Left ventricle myocardium inferior (tissue), 1 donor: ENCODE measurements around the gene KCNQ1. TPM values are rescaled to one million over a fixed set of nuclear protein-coding genes. Genes with fewer than 3 reads are reported as not detected.

Source experiments
- DNase-seq: peaks from one replicate; pipeline ENCODE4 v3.0.0-alpha.2; 2020
- H3K27ac ChIP-seq: fragments of 200-600 bp; replicated peaks from 2 replicates; pipeline ENCODE4 v1.8.0; 2021
- H3K27me3 ChIP-seq: fragments of 200-600 bp; 2 replicates; pipeline ENCODE4 v1.8.0; 2021; ENCODE audit warnings: low read depth
- H3K36me3 ChIP-seq: fragments of 200-600 bp; 2 replicates; pipeline ENCODE4 v1.8.0; 2021
- H3K4me1 ChIP-seq: fragments of 200-600 bp; 2 replicates; pipeline ENCODE4 v1.8.0; 2021
- H3K4me3 ChIP-seq: fragments of 200-600 bp; 2 replicates; pipeline ENCODE4 v1.8.0; 2021; ENCODE audit warnings: mild to moderate bottlenecking, moderate library complexity
- H3K9me3 ChIP-seq: fragments of 200-600 bp; replicated peaks from 2 replicates; pipeline ENCODE4 v1.8.0; 2021
- CTCF ChIP-seq: fragments of 200-600 bp; IDR thresholded peaks from 2 replicates; pipeline ENCODE4 v1.8.0; 2021; ENCODE audit warnings: antibody characterized with exemption, mild to moderate bottlenecking, borderline replicate concordance
- intact Hi-C: fragments of 100-400 bp; cut with micrococcal nuclease; formaldehyde crosslinking; loops from one replicate; pipeline ENCODE4 v1.11.0; 2022
- total RNA-seq: library from RNA; stranded (reverse); fragmentation: NEBNext Ultra II Directional; extraction: Animal tissue kit (Norgen Biotek cat#: 25700); gene quantifications from one replicate; pipeline ENCODE4 v1.2.1, GENCODE V29; 2021
- donor health status: DM: no; HTN: yes; CAD: no; lungs with severe emphysema.

Gene KCNQ1
- total RNA-seq, 1 donor from 2014 or later, result 41.8 TPM

GRCh38 chr11:2668876-2669275, 224.1 kb downstream of the KCNQ1 start:
- DNase-seq, result no peak
- Histone ChIP-seq H3K36me3 (peaks cover 14% of the 10 kb centered on the region), H3K4me3 (no peak overlapping the region), H3K4me1 (peaks cover 38% of the 10 kb centered on the region), H3K27me3 (no peaks in the 10 kb centered on the region), H3K27ac (no peak overlapping the region), H3K9me3 (no peaks in the 10 kb centered on the region)
- no peak for TF ChIP-seq CTCF
- intact Hi-C loops, result no loop called here

- Histone ChIP-seq H3K36me3 (peaks cover 14% of the 10 kb centered on the region), H3K4me3 (no peak overlapping the region), H3K9me3 (no peaks in the 10 kb centered on the region), H3K4me1 (peaks cover 46% of the 10 kb centered on the region), H3K27me3 (no peaks in the 10 kb centered on the region), H3K27ac (no peak overlapping the region)
- DNase-seq, result no peak
- intact Hi-C loops, result no loop called here
- no peak for TF ChIP-seq CTCF
These were observed 225.0 kb downstream of the KCNQ1 start for GRCh38 chr11:2669634-2670469.

GRCh38 chr11:2670541-2671100, 225.8 kb downstream of the KCNQ1 start:
- no peak overlapping the region for H3K27ac ChIP-seq
- DNase-seq, result no peak

GRCh38 chr11:2671748-2672147, 226.9 kb downstream of the KCNQ1 start:
- no peak for TF ChIP-seq CTCF
- Histone ChIP-seq H3K4me1 (peaks cover 61% of the 10 kb centered on the region), H3K9me3 (no peaks in the 10 kb centered on the region), H3K36me3 (peaks cover 8% of the 10 kb centered on the region), H3K27me3 (no peaks in the 10 kb centered on the region), H3K4me3 (no peak overlapping the region), H3K27ac (no peak overlapping the region)
- DNase-seq, result no peak
- intact Hi-C loops, result no loop called here

More at GRCh38 chr11:2670541-2671100, 225.8 kb downstream of the KCNQ1 start:
- peaks cover 52% of the 10 kb centered on the region for H3K4me1 ChIP-seq
- peaks cover 10% of the 10 kb centered on the region for H3K36me3 ChIP-seq
- no peaks in the 10 kb centered on the region for H3K9me3 ChIP-seq
- intact Hi-C loops, result no loop called here
- no peak overlapping the region for H3K4me3 ChIP-seq
- TF ChIP-seq CTCF, result no peak
- H3K27me3 ChIP-seq, result no peaks in the 10 kb centered on the region

- H3K36me3 ChIP-seq, result peaks cover 8% of the 10 kb centered on the region
- TF ChIP-seq CTCF, result no peak
- H3K27ac ChIP-seq, result no peak overlapping the region
- H3K4me1 ChIP-seq, result peaks cover 61% of the 10 kb centered on the region
- intact Hi-C loops, result no loop called here
- no peaks in the 10 kb centered on the region for H3K27me3 ChIP-seq
- H3K4me3 ChIP-seq, result no peak overlapping the region
- DNase-seq, result no peak
- H3K9me3 ChIP-seq, result no peaks in the 10 kb centered on the region
These were observed 227.9 kb downstream of the KCNQ1 start for GRCh38 chr11:2672553-2673249.
